ENCODE data around the gene HES5. TPM values are rescaled to one million over a fixed set of nuclear protein-coding genes. Genes with fewer than 3 reads are reported as not detected.

HES5 gene
- total and polyA plus RNA-seq, 10 donors, result 0.36 to 0.54 (median 0.38) TPM; not detected in 5

DNA sequence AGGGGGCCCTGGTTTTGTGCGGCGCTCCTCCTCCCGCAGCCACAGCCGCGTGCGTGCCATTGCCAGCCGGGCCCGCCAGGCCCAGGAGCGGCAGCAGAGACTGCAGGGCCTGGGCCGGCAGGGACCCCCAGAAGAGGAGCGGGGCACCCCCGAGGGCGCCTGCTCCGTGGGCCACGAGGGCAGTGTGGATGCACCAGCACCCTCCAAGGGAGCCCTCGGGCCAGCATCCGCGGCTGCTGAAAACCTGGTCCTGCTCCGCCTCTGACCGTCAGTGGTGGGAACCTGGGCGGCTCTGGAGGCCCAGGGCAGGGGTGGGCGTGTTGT lies 25.2 kb downstream of the HES5 start:
- 29 to 72% (median 62%) methylated on average over 4 to 22 of the region's 22 CpGs; no CpG with 5 or more reads in 1 of the 5 donors for WGBS, 5 donors
- Histone ChIP-seq H3K4me1 (peaks cover 4 to 61% (median 29%) of the 10 kb centered on the region in 6 donors), H3K36me3 (peaks cover 0 to 31% (median 27%) of the 10 kb centered on the region in 6 donors), H3K9me3 (no peaks in the 10 kb centered on the region), H3K27ac (no peak overlapping the region), H3K27me3 (replicated peaks in 1 of 7) (peaks cover 0 to 43% (median 13%) of the 10 kb centered on the region in 7 donors), H3K4me3 (no peak overlapping the region)
- TF ChIP-seq POLR2AphosphoS5 (IDR thresholded peaks at IDR 0.05) (peak in 1 of 3 donors; percentile 2), CTCF (IDR thresholded peaks at IDR 0.05 in 8 of 11, conservative IDR thresholded peaks at IDR 0.05 in 3 of 11) (no peak), POLR2A (IDR thresholded peaks at IDR 0.05) (no peak)
- DNase-seq, result no peak
- intact Hi-C loops (cut with DNase I; ENCODE audit: low total_unique reads), result no loop called here

DNA sequence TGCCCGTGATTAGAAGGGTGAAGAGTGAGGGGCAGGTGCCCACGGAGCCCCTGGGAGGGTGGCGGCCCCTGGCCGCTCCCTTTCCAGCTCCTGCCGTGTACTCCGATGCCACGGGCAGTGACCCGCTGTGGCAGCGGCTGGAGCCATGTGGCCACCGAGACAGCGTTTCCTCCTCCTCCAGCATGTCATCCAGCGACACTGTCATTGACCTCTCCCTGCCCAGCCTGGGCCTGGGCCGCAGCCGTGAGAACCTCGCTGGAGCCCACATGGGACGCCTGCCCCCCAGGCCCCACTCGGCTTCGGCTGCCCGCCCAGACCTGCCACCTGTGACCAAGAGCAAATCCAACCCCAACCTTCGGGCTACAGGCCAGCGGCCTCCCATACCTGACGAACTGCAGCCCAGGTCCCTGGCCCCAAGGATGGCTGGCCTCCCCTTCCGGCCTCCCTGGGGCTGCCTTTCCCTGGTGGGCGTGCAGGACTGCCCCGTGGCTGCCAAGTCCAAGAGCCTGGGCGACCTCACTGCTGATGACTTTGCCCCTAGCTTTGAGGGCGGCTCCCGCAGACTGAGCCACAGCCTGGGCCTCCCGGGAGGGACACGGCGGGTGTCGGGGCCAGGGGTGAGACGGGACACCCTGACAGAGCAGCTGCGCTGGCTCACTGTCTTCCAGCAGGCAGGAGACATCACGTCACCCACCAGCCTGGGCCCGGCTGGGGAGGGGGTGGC lies 25.7 kb downstream of the HES5 start:
- H3K9me3 ChIP-seq, result no peaks in the 10 kb centered on the region
- H3K27me3 ChIP-seq (replicated peaks in 1 of 7), result peaks cover 0 to 43% (median 13%) of the 10 kb centered on the region in 7 donors
- TF ChIP-seq POLR2AphosphoS5 (IDR thresholded peaks at IDR 0.05), result peak in 2 of 3 donors; percentile 35 to 66
- no peak for TF ChIP-seq POLR2A (IDR thresholded peaks at IDR 0.05)
- DNase-seq, result no peak
- H3K36me3 ChIP-seq, result peaks cover 0 to 26% (median 22%) of the 10 kb centered on the region in 6 donors
- no peak overlapping the region for H3K4me3 ChIP-seq
- H3K4me1 ChIP-seq, result peaks cover 4 to 66% (median 34%) of the 10 kb centered on the region in 6 donors
- no peak overlapping the region for H3K27ac ChIP-seq
- intact Hi-C loops (cut with DNase I; ENCODE audit: low total_unique reads), result no loop called here
- 63 to 77% (median 70%) methylated on average over 18 to 36 of the region's 36 CpGs for WGBS, 5 donors

- no peaks in the 10 kb centered on the region for H3K9me3 ChIP-seq
- H3K27me3 ChIP-seq (replicated peaks in 1 of 7), result peaks cover 0 to 43% (median 13%) of the 10 kb centered on the region in 7 donors
- intact Hi-C loops (cut with DNase I; ENCODE audit: low total_unique reads), result no loop called here
- no peak overlapping the region for H3K27ac ChIP-seq
- 52 to 65% (median 60%) methylated on average over 26 to 42 of the region's 42 CpGs for WGBS, 5 donors
- H3K4me3 ChIP-seq, result no peak overlapping the region
- H3K36me3 ChIP-seq, result peaks cover 0 to 19% (median 15%) of the 10 kb centered on the region in 6 donors
- no peak for DNase-seq
- TF ChIP-seq POLR2AphosphoS5 (IDR thresholded peaks at IDR 0.05), result no peak
- no peak for TF ChIP-seq POLR2A (IDR thresholded peaks at IDR 0.05)
- peaks cover 4 to 73% (median 41%) of the 10 kb centered on the region in 6 donors for H3K4me1 ChIP-seq
Measured at GRCh38 chr1:2503554-2504224, 26.4 kb downstream of the HES5 start.

- intact Hi-C loops (cut with DNase I; ENCODE audit: low total_unique reads), result no loop called here
- H3K9me3 ChIP-seq, result no peaks in the 10 kb centered on the region
- DNase-seq, result no peak
- no peak overlapping the region for H3K27ac ChIP-seq
- TF ChIP-seq CTCF (IDR thresholded peaks at IDR 0.05 in 8 of 11, conservative IDR thresholded peaks at IDR 0.05 in 3 of 11), result no peak
- peak; percentile 9 to 61 (median 34) for TF ChIP-seq POLR2AphosphoS5 (IDR thresholded peaks at IDR 0.05)
- TF ChIP-seq POLR2A (IDR thresholded peaks at IDR 0.05), result no peak
- WGBS, 5 donors, result 83 to 87% (median 83%) methylated on average over 23 to 36 of the region's 36 CpGs
- H3K27me3 ChIP-seq (replicated peaks in 1 of 7), result peaks cover 0 to 43% (median 13%) of the 10 kb centered on the region in 7 donors
- no peak overlapping the region for H3K4me3 ChIP-seq
- peaks cover 4 to 79% (median 41%) of the 10 kb centered on the region in 6 donors for H3K4me1 ChIP-seq
- H3K36me3 ChIP-seq, result peaks cover 0 to 11% (median 7%) of the 10 kb centered on the region in 6 donors
Measured at GRCh38 chr1:2502661-2503553, 27.2 kb downstream of the HES5 start.

Measured in spleen (tissue), 11 donors.